Activated CD8-positive, alpha-beta T cell treated with anti-CD3 and anti-CD28 coated beads for 36 hours (primary cell): ENCODE data around the gene COG3. TPM values are rescaled to one million over a fixed set of nuclear protein-coding genes. Genes with fewer than 3 reads are reported as not detected.

Source experiments
- ATAC-seq: fragments of 200-7000 bp; cut with Tn5 transposase; one replicate; pipeline ENCODE4 v1.10.0; 2021; ENCODE audit warnings: mild to moderate bottlenecking, moderate library complexity
- CTCF ChIA-PET: fragments of 350-600 bp; sonication (Branson Sonifier 250); formaldehyde crosslinking; loops from one replicate; lab custom pipeline; 2021; ENCODE audit warnings: antibody characterized with exemption; lab: Charles Lee
- POLR2A ChIA-PET: fragments of 350-600 bp; sonication (Branson Sonifier 250); formaldehyde crosslinking; loops from one replicate; lab custom pipeline; 2021; ENCODE audit warnings: antibody characterized with exemption; lab: Charles Lee
- DNase-seq: peaks from one replicate; pipeline ENCODE4 v3.0.0-alpha.2; 2020
- H3K27ac Mint-ChIP-seq: one replicate; pipeline ENCODE4 v1.8.0; 2021; ENCODE audit warnings: mild to moderate bottlenecking, mixed read lengths
- H3K27me3 Mint-ChIP-seq: one replicate; pipeline ENCODE4 v1.8.0; 2021; ENCODE audit warnings: mixed read lengths
- H3K36me3 Mint-ChIP-seq: one replicate; pipeline ENCODE4 v1.8.0; 2021; ENCODE audit warnings: low read depth, mixed read lengths
- H3K4me1 Mint-ChIP-seq: one replicate; pipeline ENCODE4 v1.8.0; 2021; ENCODE audit warnings: low read depth, mixed read lengths
- H3K4me3 Mint-ChIP-seq: one replicate; pipeline ENCODE4 v1.8.0; 2021; ENCODE audit warnings: mild to moderate bottlenecking, moderate library complexity, mixed read lengths
- H3K9me3 Mint-ChIP-seq: one replicate; pipeline ENCODE4 v1.8.0; 2021; ENCODE audit warnings: mixed read lengths
- intact Hi-C: fragments of 100-400 bp; cut with micrococcal nuclease; formaldehyde crosslinking; loops from one replicate; pipeline ENCODE4 v1.10.0; 2022
- total RNA-seq, 2 experiments: library from RNA; stranded (reverse); gene quantifications; one replicate each; pipeline ENCODE4 v1.2.3, GENCODE V29; 2021
- TF ChIP-seq, protein P1 (sequence below): fragments of 200-600 bp; IDR thresholded peaks from one replicate; pipeline ENCODE4 v1.8.0; 2022; ENCODE audit warnings: antibody characterized with exemption, mild to moderate bottlenecking

COG3 gene
- total RNA-seq, 2 experiments from 2014 or later: 19.9 to 22.1 TPM

- H3K4me1 Mint-ChIP-seq: peaks cover 37% of the 10 kb centered on the region
- peak overlapping the region; percentile 93 for H3K4me3 Mint-ChIP-seq
- TF ChIP-seq, protein P1, sequence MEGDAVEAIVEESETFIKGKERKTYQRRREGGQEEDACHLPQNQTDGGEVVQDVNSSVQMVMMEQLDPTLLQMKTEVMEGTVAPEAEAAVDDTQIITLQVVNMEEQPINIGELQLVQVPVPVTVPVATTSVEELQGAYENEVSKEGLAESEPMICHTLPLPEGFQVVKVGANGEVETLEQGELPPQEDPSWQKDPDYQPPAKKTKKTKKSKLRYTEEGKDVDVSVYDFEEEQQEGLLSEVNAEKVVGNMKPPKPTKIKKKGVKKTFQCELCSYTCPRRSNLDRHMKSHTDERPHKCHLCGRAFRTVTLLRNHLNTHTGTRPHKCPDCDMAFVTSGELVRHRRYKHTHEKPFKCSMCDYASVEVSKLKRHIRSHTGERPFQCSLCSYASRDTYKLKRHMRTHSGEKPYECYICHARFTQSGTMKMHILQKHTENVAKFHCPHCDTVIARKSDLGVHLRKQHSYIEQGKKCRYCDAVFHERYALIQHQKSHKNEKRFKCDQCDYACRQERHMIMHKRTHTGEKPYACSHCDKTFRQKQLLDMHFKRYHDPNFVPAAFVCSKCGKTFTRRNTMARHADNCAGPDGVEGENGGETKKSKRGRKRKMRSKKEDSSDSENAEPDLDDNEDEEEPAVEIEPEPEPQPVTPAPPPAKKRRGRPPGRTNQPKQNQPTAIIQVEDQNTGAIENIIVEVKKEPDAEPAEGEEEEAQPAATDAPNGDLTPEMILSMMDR: peak; percentile 70
- ChIA-PET CTCF (interaction anchor here (1.3 to 3.6 kb wide), 4 partner anchors 10 to 94 kb away, joined by 4 to 14 read pairs (median 6); no protein-coding TSS in a partner anchor), POLR2A (interaction anchor here (0.5 to 2.1 kb wide), 9 partner anchors 19 to 124 kb away, joined by 3 to 11 read pairs (median 6); partner anchors contain the start of genes SLC25A30 and TPT1)
- intact Hi-C loops: no loop called here
- peaks cover 3% of the 10 kb centered on the region for H3K36me3 Mint-ChIP-seq
- ATAC-seq: no peak
- no peak for DNase-seq
- H3K9me3 Mint-ChIP-seq: no peaks in the 10 kb centered on the region
- no peaks in the 10 kb centered on the region for H3K27me3 Mint-ChIP-seq
- H3K27ac Mint-ChIP-seq: peak overlapping the region; percentile 95
Observed at GRCh38 chr13:45464141-45464686, 525 bp upstream of the COG3 start.

- Mint-ChIP-seq H3K27ac (peak overlapping the region; percentile 95), H3K9me3 (no peaks in the 10 kb centered on the region), H3K36me3 (peaks cover 9% of the 10 kb centered on the region), H3K4me3 (peak overlapping the region; percentile 93), H3K27me3 (no peaks in the 10 kb centered on the region), H3K4me1 (peaks cover 52% of the 10 kb centered on the region)
- CTCF ChIA-PET: interaction anchor here (1.0 to 1.8 kb wide), 3 partner anchors 16 to 82 kb away, joined by 3 to 4 read pairs (median 3); no protein-coding TSS in a partner anchor
- ATAC-seq: no peak
- POLR2A ChIA-PET: no interaction called here
- DNase-seq: no peak
- intact Hi-C loops: no loop called here
- TF ChIP-seq, protein P1: no peak
Observed at GRCh38 chr13:45466359-45466758, 1.6 kb downstream of the COG3 start.

DNA sequence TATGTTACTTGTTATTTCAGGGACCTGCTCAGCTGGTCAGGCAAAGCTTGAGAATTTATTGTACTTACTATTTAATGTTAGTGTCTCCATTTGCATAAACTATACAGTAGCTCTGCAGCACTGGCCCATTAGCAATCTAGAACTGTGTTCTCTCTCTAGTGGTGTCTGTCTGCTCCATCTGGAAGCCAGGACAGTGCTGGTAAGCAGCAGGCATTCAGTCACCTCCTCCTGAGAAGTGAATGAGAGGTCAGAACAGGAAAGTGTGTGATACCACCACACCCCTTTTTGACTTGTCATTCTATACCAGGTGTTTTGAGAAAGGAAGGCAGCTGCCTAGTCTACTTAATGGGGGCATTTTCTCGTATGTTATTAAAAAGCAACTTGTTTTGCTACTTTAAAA, 3.9 kb downstream of the COG3 start:
- no peak for ATAC-seq
- DNase-seq: peak; percentile 14
- no peaks in the 10 kb centered on the region for H3K27me3 Mint-ChIP-seq
- ChIA-PET CTCF (interaction anchor here (1.3 to 1.6 kb wide), 2 partner anchors 15 to 98 kb away, joined by 4 to 5 read pairs; no protein-coding TSS in a partner anchor), POLR2A (interaction anchor here (0.9 kb wide), 1 partner anchor 9 kb away, joined by 3 read pairs; no protein-coding TSS in a partner anchor)
- H3K27ac Mint-ChIP-seq: peak overlapping the region; percentile 2
- intact Hi-C loops: no loop called here
- TF ChIP-seq, protein P1: no peak
- H3K4me1 Mint-ChIP-seq: peaks cover 70% of the 10 kb centered on the region
- H3K36me3 Mint-ChIP-seq: peaks cover 17% of the 10 kb centered on the region
- H3K9me3 Mint-ChIP-seq: peaks cover 2% of the 10 kb centered on the region
- H3K4me3 Mint-ChIP-seq: no peak overlapping the region

GRCh38 chr13:45472171-45472705, 7.5 kb downstream of the COG3 start:
- DNase-seq (no peak), ATAC-seq (no peak)
- TF ChIP-seq, protein P1: no peak
- H3K4me3 Mint-ChIP-seq: no peak overlapping the region
- H3K9me3 Mint-ChIP-seq: peaks cover 2% of the 10 kb centered on the region
- intact Hi-C loops: loop anchor here (5.0 kb wide), 1 partner anchor 75 kb away; no protein-coding TSS in a partner anchor
- ChIA-PET CTCF (interaction anchor here (1.2 to 1.4 kb wide), 3 partner anchors 8 to 425 kb away, joined by 3 to 4 read pairs (median 4); no protein-coding TSS in a partner anchor), POLR2A (interaction anchor here (1.0 kb wide), 1 partner anchor 103 kb away, joined by 3 read pairs; no protein-coding TSS in a partner anchor)
- peaks cover 17% of the 10 kb centered on the region for H3K36me3 Mint-ChIP-seq
- peaks cover 71% of the 10 kb centered on the region for H3K4me1 Mint-ChIP-seq
- no peaks in the 10 kb centered on the region for H3K27me3 Mint-ChIP-seq
- peak overlapping the region; percentile 1 for H3K27ac Mint-ChIP-seq
